ENCODE results near the gene MTHFSD.

MTHFSD gene

GRCh38 chr16:86584071-86584685 is 29.1 kb upstream of the MTHFSD start:
- peak; percentile 38 for DNase-seq (ENCODE audit: low read depth, low spot score)

GRCh38 chr16:86581458-86581857 is 26.4 kb upstream of the MTHFSD start:
- peak; percentile 67 for DNase-seq (ENCODE audit: low read depth, low spot score)

GRCh38 chr16:86580791-86581170 is 25.7 kb upstream of the MTHFSD start:
- DNase-seq (ENCODE audit: low read depth, low spot score) = peak; percentile 54

- DNase-seq (ENCODE audit: low read depth, low spot score) = peak; percentile 52
These were observed 25.2 kb upstream of the MTHFSD start for GRCh38 chr16:86580063-86580790.

GRCh38 chr16:86579268-86580062 is 24.4 kb upstream of the MTHFSD start:
- DNase-seq (ENCODE audit: low read depth, low spot score) = peak; percentile 71

- peak; percentile 87 for DNase-seq (ENCODE audit: low read depth, low spot score)
These were observed 23.7 kb upstream of the MTHFSD start for GRCh38 chr16:86578611-86579267.

GRCh38 chr16:86578061-86578599 is 23.1 kb upstream of the MTHFSD start, which contains the start of gene FOXL1:
FOXL1 (plus strand) TSS chr16:86578549; CDS start chr16:86578724, 175 bp downstream.
- peak; percentile 84 for DNase-seq (ENCODE audit: low read depth, low spot score)

- peak; percentile 72 for DNase-seq (ENCODE audit: low read depth, low spot score)
These were observed 22.4 kb upstream of the MTHFSD start for GRCh38 chr16:86577314-86577971.

- peak; percentile 88 for DNase-seq (ENCODE audit: low read depth, low spot score)
These were observed 21.7 kb upstream of the MTHFSD start for GRCh38 chr16:86576591-86577313.

GRCh38 chr16:86575754-86576557 is 20.9 kb upstream of the MTHFSD start:
- peak; percentile 98 for DNase-seq (ENCODE audit: low read depth, low spot score)

- no peak for DNase-seq (ENCODE audit: low read depth, low spot score)
These were observed 20.2 kb upstream of the MTHFSD start for GRCh38 chr16:86575095-86575685.

GRCh38 chr16:86574646-86575045 is 19.6 kb upstream of the MTHFSD start:
- DNase-seq (ENCODE audit: low read depth, low spot score) = peak; percentile 21

GRCh38 chr16:86573646-86574508 is 18.8 kb upstream of the MTHFSD start:
- DNase-seq (ENCODE audit: low read depth, low spot score) = peak; percentile 32

- peak; percentile 81 for DNase-seq (ENCODE audit: low read depth, low spot score)
These were observed 18.2 kb upstream of the MTHFSD start for GRCh38 chr16:86573215-86573614.

GRCh38 chr16:86572606-86573005 is 17.6 kb upstream of the MTHFSD start:
- DNase-seq (ENCODE audit: low read depth, low spot score) = no peak

GRCh38 chr16:86572041-86572521 is 17.0 kb upstream of the MTHFSD start:
- peak; percentile 60 for DNase-seq (ENCODE audit: low read depth, low spot score)

- DNase-seq (ENCODE audit: low read depth, low spot score) = peak; percentile 57
These were observed 16.5 kb upstream of the MTHFSD start for GRCh38 chr16:86571530-86571915.

All from astrocyte of the hippocampus (primary cell).